Stimulated activated CD8-positive, alpha-beta memory T cell treated with anti-CD3 and anti-CD28 coated beads, Interleukin-15, amount 100 ng/mL, for 48 hours (primary cell): ENCODE data around the gene LHPP.

Experiments used
- DNase-seq, 2 donors: peaks; one replicate each; pipeline ENCODE4 v3.0.0-alpha.2; 2020; ENCODE audit warnings: low read depth in 2 of 2

LHPP gene

GRCh38 chr10:124447751-124448466, 13.7 kb upstream of the LHPP start:
- no peak for DNase-seq

DNA sequence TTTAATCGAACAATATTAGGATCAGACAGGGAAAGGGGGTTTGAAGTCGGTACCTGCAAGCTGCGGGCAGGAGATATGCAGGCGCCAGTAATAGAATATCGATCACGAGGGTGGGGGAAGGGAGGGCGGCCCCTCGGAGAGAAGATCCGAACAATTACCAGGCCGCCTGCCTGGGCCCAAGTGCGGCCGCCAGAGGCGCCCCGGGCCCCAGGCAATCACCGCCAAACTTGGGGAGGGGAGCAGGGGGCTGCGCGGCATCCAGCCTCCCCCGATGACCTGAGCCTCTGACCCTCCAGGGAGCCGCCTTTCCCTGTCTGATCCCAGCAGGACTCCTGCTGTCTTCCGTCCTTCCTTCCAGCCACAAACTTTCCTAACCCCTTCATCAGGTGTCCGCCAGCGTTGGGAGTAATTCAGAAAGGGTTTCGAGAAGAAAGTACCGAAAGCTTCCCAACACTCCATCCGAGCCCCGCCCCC, 12.9 kb upstream of the LHPP start:
- DNase-seq, result no peak

DNA sequence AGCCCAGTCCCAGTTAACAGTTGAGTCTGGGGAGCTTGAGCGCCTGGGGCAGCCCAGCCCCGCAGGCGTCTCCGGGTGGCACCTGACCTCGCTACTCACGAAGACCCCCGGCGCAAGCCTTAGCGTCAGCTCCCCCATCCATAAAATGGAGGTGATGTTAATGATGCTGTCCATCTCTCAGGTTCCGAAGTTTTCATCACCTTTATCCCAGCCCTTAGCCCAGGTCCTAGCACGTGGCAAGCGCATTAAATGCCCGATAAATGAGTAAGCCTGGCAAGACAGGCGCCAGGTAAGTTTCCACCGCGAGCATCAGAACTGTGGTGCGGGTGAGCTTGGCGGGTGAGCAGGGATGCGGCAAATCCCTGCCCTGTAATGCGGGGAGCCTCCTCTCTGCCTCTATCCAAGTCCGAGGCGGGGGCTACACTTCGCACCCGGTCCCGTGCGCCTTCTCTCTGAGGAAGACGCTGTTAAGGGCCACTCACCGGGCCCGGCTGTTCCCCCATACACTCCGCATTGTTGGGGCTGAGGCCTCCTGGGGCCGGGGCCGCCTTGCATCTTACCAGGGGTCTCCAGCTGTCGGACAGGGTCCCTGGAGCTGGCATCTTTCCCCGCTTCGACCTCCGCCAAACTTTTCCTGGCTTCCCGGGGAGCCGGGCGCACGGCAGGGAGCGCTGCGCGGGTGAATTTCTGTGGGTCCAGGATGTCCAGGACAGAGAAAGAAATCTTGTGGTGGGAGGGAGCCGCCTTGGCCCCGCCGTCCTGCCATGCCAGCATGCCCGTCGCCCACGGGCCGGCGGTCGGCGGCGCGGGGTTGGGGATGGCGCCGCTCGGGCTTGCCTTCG, 12.2 kb upstream of the LHPP start:
- DNase-seq, result no peak

DNA sequence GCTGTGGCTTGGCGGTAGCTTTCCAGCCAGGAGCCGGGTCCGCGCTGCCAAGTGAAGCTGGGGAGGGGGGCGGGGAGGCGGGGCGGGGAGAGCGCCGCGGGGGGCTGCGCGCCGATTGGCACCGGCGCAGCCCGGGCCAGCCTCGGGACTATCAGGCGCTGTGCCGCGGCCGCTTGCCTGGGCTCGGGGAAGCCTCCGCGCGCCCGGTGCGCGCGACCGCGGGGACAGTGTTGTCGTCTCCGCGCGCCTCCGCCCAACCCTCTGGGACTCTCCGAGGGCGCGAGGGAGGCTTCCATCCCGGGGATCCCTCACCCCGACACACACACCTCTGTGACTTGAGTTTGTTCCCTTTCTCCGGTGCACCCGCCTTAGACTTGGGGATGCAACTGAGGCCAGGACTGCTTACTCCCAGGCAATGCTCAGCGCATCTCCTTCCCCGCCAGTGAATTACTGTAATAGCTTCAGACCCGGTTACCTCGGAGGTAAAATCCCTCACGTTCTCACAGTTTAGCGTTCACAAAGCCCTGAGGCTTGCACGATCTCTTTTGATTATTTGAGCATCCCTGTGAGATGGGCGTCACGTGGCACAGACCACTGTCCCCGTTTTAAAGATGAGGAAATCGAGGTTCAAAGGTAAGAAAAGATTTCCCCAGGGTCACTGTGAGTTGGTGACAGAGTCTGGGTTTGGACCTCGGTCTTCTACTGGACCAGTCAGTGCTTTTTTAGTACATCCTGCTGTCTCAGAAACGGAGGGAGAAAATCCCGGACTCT, 11.4 kb upstream of the LHPP start, which contains the start of gene NKX1-2:
NKX1-2 (minus strand) TSS at position 24 of the 771 bp plus-strand sequence. CDS start 92 bp downstream, outside the sequence.
- DNase-seq, result no peak

DNA sequence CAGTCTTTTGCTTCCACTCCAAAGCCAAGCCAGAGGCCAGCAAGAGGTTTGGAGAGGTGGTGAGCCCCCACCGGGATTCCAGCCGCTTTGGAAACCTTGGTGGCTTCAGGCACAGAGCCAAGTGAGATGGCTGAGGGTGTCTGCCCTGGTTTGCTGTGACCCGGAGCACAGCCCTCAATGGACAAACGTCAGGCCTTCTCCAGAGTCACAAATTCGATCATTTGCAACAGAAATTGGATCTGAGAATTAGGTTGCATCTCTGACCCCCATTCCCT, 10.9 kb upstream of the LHPP start:
- no peak for DNase-seq

DNA sequence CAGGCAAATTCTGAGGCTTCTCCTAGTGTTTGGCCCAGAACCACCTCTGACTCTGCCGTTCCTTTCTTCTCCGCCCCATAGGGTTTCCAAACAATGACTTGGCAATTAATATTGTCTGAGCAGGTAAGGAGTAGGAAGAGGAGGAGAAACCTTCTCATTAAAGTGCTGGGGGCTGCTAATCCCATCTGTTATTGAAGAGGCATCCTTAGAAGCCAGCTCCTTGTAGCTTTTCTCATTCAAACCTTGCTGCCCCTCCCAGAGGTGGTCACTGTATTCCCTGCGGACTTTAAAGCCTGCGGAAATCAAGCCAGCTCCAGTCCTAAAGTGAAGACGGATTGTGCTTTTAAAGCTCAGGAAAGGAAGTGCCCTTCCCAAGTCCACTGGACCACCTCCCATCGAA, 10.3 kb upstream of the LHPP start:
- DNase-seq, result no peak

DNA sequence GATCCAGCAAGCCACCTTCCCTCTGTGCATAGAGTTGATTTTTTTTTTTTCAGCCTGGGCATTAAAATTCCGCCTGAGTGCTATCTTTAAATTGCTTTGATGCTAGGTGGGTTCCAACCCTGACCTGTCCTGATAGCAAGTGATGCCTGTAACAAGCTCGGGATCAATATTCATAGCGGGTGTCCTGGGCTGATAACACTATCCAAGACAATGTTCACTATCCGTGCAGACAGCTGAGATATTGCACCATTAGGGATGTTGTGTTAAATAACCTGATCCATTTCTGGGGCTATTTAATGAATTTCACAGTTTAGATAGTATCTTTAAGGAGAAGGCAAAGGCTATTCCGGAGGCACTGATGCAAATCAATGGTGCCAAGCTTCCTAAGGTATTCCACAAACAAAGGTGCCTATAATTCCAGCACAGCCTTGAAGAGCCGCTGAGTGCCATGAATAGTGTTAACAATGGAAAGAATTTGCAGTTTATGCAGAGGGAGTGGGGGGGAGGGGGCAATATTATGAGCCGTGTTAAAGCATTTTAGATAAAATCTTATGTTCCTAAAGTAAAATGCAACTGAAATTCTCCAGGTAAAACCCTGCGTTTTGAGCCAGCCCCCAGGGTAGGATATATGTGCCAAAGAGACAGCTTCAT, 7.5 kb upstream of the LHPP start:
- no peak for DNase-seq

DNA sequence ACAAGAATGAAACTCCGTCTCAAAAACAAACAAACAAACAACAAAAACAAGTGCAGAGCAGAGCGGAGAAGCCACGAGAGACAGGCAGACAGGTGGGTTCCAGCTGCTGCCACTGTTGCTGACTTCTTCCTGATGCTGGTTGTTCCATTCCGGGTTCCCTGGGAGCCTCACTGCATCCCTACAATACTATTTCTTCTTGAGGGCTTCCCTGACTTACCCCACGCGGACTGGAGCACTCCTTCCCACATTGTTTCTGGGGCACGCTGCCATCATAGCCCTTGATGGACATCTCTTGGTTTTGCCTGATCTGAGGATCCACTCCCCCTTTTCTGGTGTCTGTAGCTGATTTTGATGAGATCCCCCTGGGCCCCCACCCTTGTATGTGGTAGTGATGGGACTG, 6.2 kb upstream of the LHPP start:
- no peak for DNase-seq

- DNase-seq, result no peak
Observed at GRCh38 chr10:124458473-124458872, 3.1 kb upstream of the LHPP start.

GRCh38 chr10:124458889-124459288, 2.7 kb upstream of the LHPP start:
- DNase-seq, result no peak

DNA sequence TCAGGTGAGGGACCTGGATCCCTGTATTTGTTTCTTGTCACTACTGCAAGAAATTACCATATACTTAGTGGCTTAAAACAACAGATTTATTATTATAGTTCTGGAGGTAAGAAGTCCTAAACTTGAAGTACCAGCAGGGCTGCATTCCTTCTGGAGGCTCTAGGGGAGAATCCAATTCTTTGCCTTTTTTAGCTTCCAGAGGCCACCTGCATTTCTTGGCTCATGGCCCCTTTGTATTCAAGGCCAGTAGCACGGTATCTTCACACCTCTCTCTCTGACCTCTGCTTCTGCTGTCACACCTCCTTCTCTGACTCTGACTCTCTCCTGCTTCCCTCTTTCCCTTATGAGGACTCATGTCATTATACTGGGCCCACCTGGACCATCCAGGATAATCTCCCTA, 2.2 kb upstream of the LHPP start:
- DNase-seq, result no peak

DNA sequence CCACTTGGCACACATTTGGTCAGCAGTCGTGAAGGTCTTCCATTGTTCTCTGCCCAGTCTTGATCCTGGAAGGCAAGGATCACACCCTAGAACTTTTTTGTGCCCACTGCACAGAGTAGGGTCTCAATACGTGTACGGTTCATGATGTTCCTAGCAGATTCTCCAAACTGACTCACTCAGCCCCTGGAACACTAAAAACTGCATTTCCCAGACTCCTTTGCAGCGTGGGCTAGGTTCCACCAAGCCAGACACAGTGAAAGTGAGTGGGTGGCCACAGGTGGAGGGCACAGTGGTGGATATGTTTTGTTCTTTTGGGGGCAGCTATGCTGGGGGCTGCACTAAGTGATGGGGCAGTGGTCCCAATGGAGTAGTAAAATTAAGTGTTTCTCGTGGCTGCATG, 1.5 kb upstream of the LHPP start:
- DNase-seq, result no peak

- DNase-seq, result no peak
Observed at GRCh38 chr10:124462348-124462695, 699 bp downstream of the LHPP start.

GRCh38 chr10:124464028-124464965, 2.7 kb downstream of the LHPP start:
- DNase-seq, result no peak

DNA sequence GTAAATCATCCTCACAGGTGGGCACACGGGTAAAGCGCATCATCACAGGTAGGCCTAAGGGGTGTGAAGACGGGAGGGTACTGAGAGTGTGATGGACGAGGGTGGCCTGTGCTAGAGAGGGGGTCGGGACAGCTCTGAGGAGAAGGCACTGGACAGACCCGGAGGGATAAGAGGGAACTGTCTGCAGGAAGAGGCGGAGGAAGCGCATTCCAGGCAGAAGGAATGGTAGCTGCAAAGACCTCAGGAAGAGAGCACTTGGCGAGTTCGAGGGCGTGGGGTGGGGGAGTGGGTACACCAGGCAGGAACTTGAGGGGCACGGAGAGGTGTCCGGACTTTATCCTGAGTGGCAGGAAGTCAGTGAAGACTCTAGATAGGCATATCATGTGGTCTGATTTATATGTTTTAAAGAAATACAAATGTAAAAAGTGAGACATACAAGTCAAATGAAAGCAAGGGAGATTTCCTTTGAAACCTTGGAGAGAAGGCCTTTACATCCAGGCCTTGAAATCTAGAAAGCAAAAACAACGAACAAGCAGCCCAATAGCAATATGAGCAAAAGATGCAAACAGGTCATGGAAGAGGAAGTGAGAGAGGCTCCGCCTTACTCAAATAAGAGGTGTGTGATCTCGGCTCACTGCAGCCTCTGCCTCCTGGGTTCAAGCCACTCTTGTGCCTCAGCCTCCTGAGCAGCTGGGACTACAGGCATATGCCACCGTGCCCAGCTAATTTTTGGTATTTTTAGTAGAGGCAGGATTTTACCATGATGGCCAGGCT, 3.6 kb downstream of the LHPP start:
- no peak for DNase-seq

DNA sequence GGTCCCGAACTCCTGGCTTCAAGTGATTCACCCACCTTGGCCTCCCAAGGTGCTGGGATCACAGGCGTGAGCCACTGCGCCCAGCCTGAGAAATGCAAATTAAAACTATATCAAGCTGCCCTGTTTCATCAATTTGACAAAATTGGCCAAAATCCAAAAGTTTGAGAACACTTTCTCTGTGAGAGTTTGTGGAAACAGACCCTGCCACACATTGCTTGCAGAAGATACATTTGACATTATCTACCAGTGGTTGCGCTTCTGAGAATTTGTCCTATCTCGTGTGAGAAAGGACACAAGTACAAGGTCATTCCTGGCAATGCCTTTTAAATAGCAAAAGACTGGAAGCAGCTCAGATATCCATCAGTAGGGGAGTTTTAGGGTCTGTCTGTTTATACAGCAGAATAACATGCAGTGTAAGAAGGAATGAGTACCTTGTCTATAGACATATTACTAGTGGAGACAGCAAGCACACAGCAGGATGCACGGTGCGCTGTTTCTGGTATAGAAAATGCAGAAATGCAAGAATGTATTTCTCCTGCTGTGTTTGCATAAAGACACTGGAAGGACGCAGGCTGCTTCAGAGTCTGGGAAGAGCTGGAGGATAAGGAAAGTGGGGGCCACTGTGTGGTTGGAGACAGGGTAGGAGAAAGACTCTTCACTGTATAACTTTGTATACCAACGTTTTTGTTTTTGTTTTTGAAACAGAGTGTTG, 4.3 kb downstream of the LHPP start:
- no peak for DNase-seq

- no peak for DNase-seq
Observed at GRCh38 chr10:124467165-124467564, 5.5 kb downstream of the LHPP start.

- DNase-seq, result no peak
Observed at GRCh38 chr10:124468624-124469023, 7.0 kb downstream of the LHPP start.

DNA sequence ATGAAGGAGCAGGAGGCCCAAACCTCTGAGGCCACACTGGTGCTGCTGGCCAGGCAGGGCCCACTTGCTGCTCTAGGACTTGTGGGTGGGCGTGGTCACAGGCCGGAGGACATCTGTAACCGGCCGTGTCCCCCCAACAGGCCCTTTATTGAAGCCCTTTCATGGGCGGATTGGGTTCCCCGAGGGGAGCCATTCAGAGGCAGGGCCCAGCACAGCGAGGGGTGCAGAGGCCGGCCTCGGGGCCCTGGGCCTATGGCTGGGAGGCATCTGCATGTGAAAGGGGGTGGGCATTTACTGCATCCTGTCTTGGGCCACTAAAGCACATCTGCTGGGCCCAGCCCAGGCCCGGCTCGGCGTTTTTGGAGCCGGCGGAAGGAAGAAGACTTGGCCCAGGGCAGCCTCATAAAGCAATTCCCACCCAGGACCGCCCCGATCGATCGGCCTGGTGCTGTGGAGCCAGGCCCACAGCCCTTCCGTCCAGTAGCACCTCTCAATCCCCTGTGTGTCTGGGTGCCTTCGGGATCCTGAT, 8.4 kb downstream of the LHPP start:
- DNase-seq, result no peak
